ENCODE measurements around the gene TNKS2. TPM values are rescaled to one million over a fixed set of nuclear protein-coding genes. Genes with fewer than 3 reads are reported as not detected.

Gene TNKS2
- total and polyA plus RNA-seq, 2 of the 13 experiments (the other 11 are each of a cell fraction or from before 2014, with no cell fraction given): 15.2 to 19.4 TPM

GRCh38 chr10:91891125-91892001, 93.1 kb downstream of the TNKS2 start (continued):
- TF ChIP-seq PAXIP1 (CRISPR knock-in tag; conservative IDR thresholded peaks at IDR 0.05) (peak; percentile 44), ADNP (CRISPR knock-in tag; IDR thresholded peaks at IDR 0.05) (0 out of 2 replicates have a peak, but pooled peaks have one; percentile 48), ZSCAN30 (CRISPR knock-in tag; IDR thresholded peaks at IDR 0.05) (no peak), SALL2 (CRISPR knock-in tag; IDR thresholded peaks at IDR 0.05) (no peak), BRF2 (CRISPR knock-in tag; IDR thresholded peaks at IDR 0.05) (no peak), POLR2A (IDR thresholded peaks at IDR 0.05; ENCODE audit: insufficient read depth in 1 of 2, low read depth in 2 of 2, low read length in 2 of 2) (no peak), ZNF598 (CRISPR knock-in tag; IDR thresholded peaks at IDR 0.05; ENCODE audit: borderline replicate concordance) (no peak), GATAD2A (CRISPR knock-in tag; IDR thresholded peaks at IDR 0.05) (peak; percentile 55), ELF4 (CRISPR knock-in tag; IDR thresholded peaks at IDR 0.05; ENCODE audit: borderline replicate concordance) (no peak), KDM1A (CRISPR knock-in tag; IDR thresholded peaks at IDR 0.05) (peak; percentile 40; the same call in 1 of the 2 replicates), SKIL (CRISPR knock-in tag; IDR thresholded peaks at IDR 0.05; ENCODE audit: borderline replicate concordance) (no peak), ZSCAN29 (CRISPR knock-in tag; conservative IDR thresholded peaks at IDR 0.05) (no peak)
- TF ChIP-seq, protein P1, sequence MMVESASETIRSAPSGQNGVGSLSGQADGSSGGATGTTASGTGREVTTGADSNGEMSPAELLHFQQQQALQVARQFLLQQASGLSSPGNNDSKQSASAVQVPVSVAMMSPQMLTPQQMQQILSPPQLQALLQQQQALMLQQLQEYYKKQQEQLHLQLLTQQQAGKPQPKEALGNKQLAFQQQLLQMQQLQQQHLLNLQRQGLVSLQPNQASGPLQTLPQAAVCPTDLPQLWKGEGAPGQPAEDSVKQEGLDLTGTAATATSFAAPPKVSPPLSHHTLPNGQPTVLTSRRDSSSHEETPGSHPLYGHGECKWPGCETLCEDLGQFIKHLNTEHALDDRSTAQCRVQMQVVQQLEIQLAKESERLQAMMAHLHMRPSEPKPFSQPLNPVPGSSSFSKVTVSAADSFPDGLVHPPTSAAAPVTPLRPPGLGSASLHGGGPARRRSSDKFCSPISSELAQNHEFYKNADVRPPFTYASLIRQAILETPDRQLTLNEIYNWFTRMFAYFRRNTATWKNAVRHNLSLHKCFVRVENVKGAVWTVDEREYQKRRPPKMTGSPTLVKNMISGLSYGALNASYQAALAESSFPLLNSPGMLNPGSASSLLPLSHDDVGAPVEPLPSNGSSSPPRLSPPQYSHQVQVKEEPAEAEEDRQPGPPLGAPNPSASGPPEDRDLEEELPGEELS (CRISPR knock-in tag; IDR thresholded peaks at IDR 0.05): peak; percentile 42; the same call in 1 of the 2 replicates
